Activated CD4-positive, alpha-beta T cell treated with anti-CD3 and anti-CD28 coated beads for 1 hour (primary cell): ENCODE measurements around the gene SCYGR8.

Source experiments
- DNase-seq: peaks from one replicate; pipeline ENCODE4 v3.0.0-alpha.2; 2020

The SCYGR8 gene

GRCh38 chr2:227765788-227766372 lies 20.2 kb downstream of the SCYGR8 start:
- no peak for DNase-seq

GRCh38 chr2:227766373-227766883 lies 20.7 kb downstream of the SCYGR8 start:
- peak; percentile 38 for DNase-seq

- DNase-seq = no peak
These were observed 22.1 kb downstream of the SCYGR8 start for GRCh38 chr2:227767830-227768229.

- no peak for DNase-seq
These were observed 26.5 kb downstream of the SCYGR8 start for GRCh38 chr2:227772197-227772661.

- DNase-seq = no peak
These were observed 27.2 kb downstream of the SCYGR8 start for GRCh38 chr2:227772932-227773331.

GRCh38 chr2:227774011-227774624 lies 28.4 kb downstream of the SCYGR8 start:
- no peak for DNase-seq

GRCh38 chr2:227774895-227775842 lies 29.5 kb downstream of the SCYGR8 start:
- DNase-seq = no peak

- no peak for DNase-seq
These were observed 35.4 kb downstream of the SCYGR8 start for GRCh38 chr2:227780981-227781615.

GRCh38 chr2:227781841-227782240 lies 36.1 kb downstream of the SCYGR8 start:
- no peak for DNase-seq

- no peak for DNase-seq
These were observed 37.1 kb downstream of the SCYGR8 start for GRCh38 chr2:227782804-227783203.

GRCh38 chr2:227783404-227784138 lies 37.9 kb downstream of the SCYGR8 start:
- DNase-seq = no peak

GRCh38 chr2:227785293-227785692 lies 39.6 kb downstream of the SCYGR8 start:
- DNase-seq = no peak

GRCh38 chr2:227788561-227789018 lies 42.9 kb downstream of the SCYGR8 start:
- no peak for DNase-seq

GRCh38 chr2:227789803-227790202 lies 44.1 kb downstream of the SCYGR8 start:
- no peak for DNase-seq

- no peak for DNase-seq
These were observed 47.5 kb downstream of the SCYGR8 start for GRCh38 chr2:227793148-227793712.
